GM19438 (cell line): ENCODE results near the gene GUCA2A.

Source experiments
- ATAC-seq: cut with Tn5 transposase; IDR thresholded peaks from one replicate; pipeline ENCODE4 v1.9.1; 2021; ENCODE audit warnings: low read depth; ENCODE audit not compliant: unreplicated experiment

Gene GUCA2A

GRCh38 chr1:42135426-42135825, 29.1 kb downstream of the GUCA2A start:
- ATAC-seq = no peak

GRCh38 chr1:42133809-42134526, 30.6 kb downstream of the GUCA2A start:
- no peak for ATAC-seq

GRCh38 chr1:42133390-42133789, 31.2 kb downstream of the GUCA2A start:
- ATAC-seq = no peak

- no peak for ATAC-seq
Observed at GRCh38 chr1:42130061-42130660, 34.4 kb downstream of the GUCA2A start.

- no peak for ATAC-seq
Observed at GRCh38 chr1:42128964-42129363, 35.6 kb downstream of the GUCA2A start.

- no peak for ATAC-seq
Observed at GRCh38 chr1:42128499-42128898, 36.0 kb downstream of the GUCA2A start.

- no peak for ATAC-seq
Observed at GRCh38 chr1:42127767-42128166, 36.8 kb downstream of the GUCA2A start.

- ATAC-seq = no peak
Observed at GRCh38 chr1:42125552-42125951, 39.0 kb downstream of the GUCA2A start.

- no peak for ATAC-seq
Observed at GRCh38 chr1:42122408-42122807, 42.1 kb downstream of the GUCA2A start.

GRCh38 chr1:42118125-42118524, 46.4 kb downstream of the GUCA2A start:
- ATAC-seq = no peak

GRCh38 chr1:42117214-42117613, 47.3 kb downstream of the GUCA2A start:
- ATAC-seq = no peak

GRCh38 chr1:42114229-42114628, 50.3 kb downstream of the GUCA2A start:
- ATAC-seq = no peak
